ENCODE data around the gene CETP.
"Not testable (repeated sequence)": the region's sequence is repeated elsewhere in the genome, so short reads cannot be mapped to it uniquely, and the experiment has no call there.

The CETP gene

GRCh38 chr16:56999409-57000270 is 37.9 kb downstream of the CETP start:
- no peak for DNase-seq

- DNase-seq, result no peak
Measured at GRCh38 chr16:57000271-57001025, 38.7 kb downstream of the CETP start.

- no peak for DNase-seq
Measured at GRCh38 chr16:57001026-57001679, 39.4 kb downstream of the CETP start.

- no peak for DNase-seq
Measured at GRCh38 chr16:57003439-57004386, 42.0 kb downstream of the CETP start.

- no peak for DNase-seq
Measured at GRCh38 chr16:57004387-57005250, 42.9 kb downstream of the CETP start.

- DNase-seq, result not testable (repeated sequence)
Measured at GRCh38 chr16:57005597-57005996, 43.8 kb downstream of the CETP start.

- no peak for DNase-seq
Measured at GRCh38 chr16:57007050-57007449, 45.3 kb downstream of the CETP start.

GRCh38 chr16:57007530-57007929 is 45.8 kb downstream of the CETP start:
- no peak for DNase-seq

GRCh38 chr16:57008440-57008839 is 46.7 kb downstream of the CETP start:
- no peak for DNase-seq

- no peak for DNase-seq
Measured at GRCh38 chr16:57009643-57010170, 48.0 kb downstream of the CETP start.

GRCh38 chr16:57012353-57012752 is 50.6 kb downstream of the CETP start:
- DNase-seq, result no peak

GRCh38 chr16:57013229-57013628 is 51.5 kb downstream of the CETP start:
- no peak for DNase-seq

- no peak for DNase-seq
Measured at GRCh38 chr16:57013902-57014301, 52.2 kb downstream of the CETP start.

GRCh38 chr16:57016301-57016700 is 54.6 kb downstream of the CETP start:
- DNase-seq, result no peak

- DNase-seq, result no peak
Measured at GRCh38 chr16:57016831-57017230, 55.1 kb downstream of the CETP start.

- DNase-seq, result no peak
Measured at GRCh38 chr16:57017251-57017650, 55.5 kb downstream of the CETP start.

GRCh38 chr16:57019746-57020145 is 58.0 kb downstream of the CETP start:
- no peak for DNase-seq

GRCh38 chr16:57020651-57021050 is 58.9 kb downstream of the CETP start:
- no peak for DNase-seq

- DNase-seq, result no peak
Measured at GRCh38 chr16:57021757-57022156, 60.0 kb downstream of the CETP start.

GRCh38 chr16:57022445-57022844 is 60.7 kb downstream of the CETP start:
- DNase-seq, result no peak

Measured in NCI-H2171 treated with DMSO at 0.1 percent for 48 hours (cell line).